ENCODE data around the gene NBEA. TPM values are rescaled to one million over a fixed set of nuclear protein-coding genes. Genes with fewer than 3 reads are reported as not detected.

The NBEA gene
- total RNA-seq, 2 donors from 2014 or later = 2.6 to 3.8 TPM

GRCh38 chr13:35136585-35136984, 194.5 kb downstream of the NBEA start:
- Mint-ChIP-seq H3K4me1 (peaks cover 10% of the 10 kb centered on the region), H3K27ac (no peak overlapping the region), H3K4me3 (no peak overlapping the region), H3K36me3 (ENCODE audit: low read depth) (no peaks in the 10 kb centered on the region), H3K27me3 (no peaks in the 10 kb centered on the region)
- DNase-seq (no peak), ATAC-seq (no peak)
- H3K9me3 ChIP-seq (ENCODE audit: control insufficient read depth, low read length, poor library complexity, severe bottlenecking) = no peaks in the 10 kb centered on the region

GRCh38 chr13:35139591-35139990, 197.5 kb downstream of the NBEA start:
- ATAC-seq (peak; percentile 20), DNase-seq (no peak)
- Mint-ChIP-seq H3K36me3 (ENCODE audit: low read depth) (no peaks in the 10 kb centered on the region), H3K4me1 (peaks cover 10% of the 10 kb centered on the region), H3K27ac (no peak overlapping the region), H3K4me3 (no peak overlapping the region), H3K27me3 (no peaks in the 10 kb centered on the region)
- H3K9me3 ChIP-seq (ENCODE audit: control insufficient read depth, low read length, poor library complexity, severe bottlenecking) = no peaks in the 10 kb centered on the region

- H3K9me3 ChIP-seq (ENCODE audit: control insufficient read depth, low read length, poor library complexity, severe bottlenecking) = no peaks in the 10 kb centered on the region
- no peak for ATAC-seq
- Mint-ChIP-seq H3K36me3 (ENCODE audit: low read depth) (no peaks in the 10 kb centered on the region), H3K27ac (no peak overlapping the region), H3K27me3 (no peaks in the 10 kb centered on the region), H3K4me1 (peaks cover 10% of the 10 kb centered on the region), H3K4me3 (no peak overlapping the region)
- DNase-seq = no peak
These were observed 198.3 kb downstream of the NBEA start for GRCh38 chr13:35140321-35140720.

- H3K9me3 ChIP-seq (ENCODE audit: control insufficient read depth, low read length, poor library complexity, severe bottlenecking) = no peaks in the 10 kb centered on the region
- Mint-ChIP-seq H3K4me3 (no peak overlapping the region), H3K36me3 (ENCODE audit: low read depth) (no peaks in the 10 kb centered on the region), H3K4me1 (peaks cover 10% of the 10 kb centered on the region), H3K27me3 (no peaks in the 10 kb centered on the region), H3K27ac (no peak overlapping the region)
- ATAC-seq = no peak
- no peak for DNase-seq
These were observed 198.8 kb downstream of the NBEA start for GRCh38 chr13:35140831-35141230.

GRCh38 chr13:35143123-35143522, 201.1 kb downstream of the NBEA start:
- no peak overlapping the region for H3K4me3 Mint-ChIP-seq
- no peaks in the 10 kb centered on the region for H3K36me3 Mint-ChIP-seq (ENCODE audit: low read depth)
- H3K9me3 ChIP-seq (ENCODE audit: control insufficient read depth, low read length, poor library complexity, severe bottlenecking) = no peaks in the 10 kb centered on the region
- no peak for ATAC-seq
- H3K27me3 Mint-ChIP-seq = no peaks in the 10 kb centered on the region
- H3K4me1 Mint-ChIP-seq = peaks cover 6% of the 10 kb centered on the region
- no peak overlapping the region for H3K27ac Mint-ChIP-seq
- DNase-seq = no peak

- no peak overlapping the region for H3K4me3 Mint-ChIP-seq
- no peak overlapping the region for H3K27ac Mint-ChIP-seq
- H3K4me1 Mint-ChIP-seq = peaks cover 6% of the 10 kb centered on the region
- no peaks in the 10 kb centered on the region for H3K27me3 Mint-ChIP-seq
- DNase-seq (no peak), ATAC-seq (no peak)
- no peaks in the 10 kb centered on the region for H3K36me3 Mint-ChIP-seq (ENCODE audit: low read depth)
- no peaks in the 10 kb centered on the region for H3K9me3 ChIP-seq (ENCODE audit: control insufficient read depth, low read length, poor library complexity, severe bottlenecking)
These were observed 202.3 kb downstream of the NBEA start for GRCh38 chr13:35144166-35144890.

GRCh38 chr13:35146686-35147085, 204.6 kb downstream of the NBEA start:
- Mint-ChIP-seq H3K27me3 (no peaks in the 10 kb centered on the region), H3K27ac (no peak overlapping the region), H3K4me1 (no peaks in the 10 kb centered on the region), H3K36me3 (ENCODE audit: low read depth) (no peaks in the 10 kb centered on the region), H3K4me3 (no peak overlapping the region)
- ATAC-seq (no peak), DNase-seq (no peak)
- H3K9me3 ChIP-seq (ENCODE audit: control insufficient read depth, low read length, poor library complexity, severe bottlenecking) = no peaks in the 10 kb centered on the region

- H3K9me3 ChIP-seq (ENCODE audit: control insufficient read depth, low read length, poor library complexity, severe bottlenecking) = no peaks in the 10 kb centered on the region
- H3K27ac Mint-ChIP-seq = no peak overlapping the region
- no peak for DNase-seq
- no peak overlapping the region for H3K4me3 Mint-ChIP-seq
- no peaks in the 10 kb centered on the region for H3K36me3 Mint-ChIP-seq (ENCODE audit: low read depth)
- H3K4me1 Mint-ChIP-seq = peaks cover 6% of the 10 kb centered on the region
- ATAC-seq = peak; percentile 50
- no peaks in the 10 kb centered on the region for H3K27me3 Mint-ChIP-seq
These were observed 215.2 kb downstream of the NBEA start for GRCh38 chr13:35157143-35157755.

GRCh38 chr13:35159041-35159440, 217.0 kb downstream of the NBEA start:
- H3K4me3 Mint-ChIP-seq = no peak overlapping the region
- H3K36me3 Mint-ChIP-seq (ENCODE audit: low read depth) = no peaks in the 10 kb centered on the region
- ATAC-seq = no peak
- DNase-seq = no peak
- H3K9me3 ChIP-seq (ENCODE audit: control insufficient read depth, low read length, poor library complexity, severe bottlenecking) = no peaks in the 10 kb centered on the region
- H3K27me3 Mint-ChIP-seq = no peaks in the 10 kb centered on the region
- H3K27ac Mint-ChIP-seq = no peak overlapping the region
- H3K4me1 Mint-ChIP-seq = peaks cover 7% of the 10 kb centered on the region

GRCh38 chr13:35160896-35161295, 218.8 kb downstream of the NBEA start:
- Mint-ChIP-seq H3K4me1 (peaks cover 7% of the 10 kb centered on the region), H3K4me3 (no peak overlapping the region), H3K27ac (no peak overlapping the region), H3K36me3 (ENCODE audit: low read depth) (no peaks in the 10 kb centered on the region), H3K27me3 (no peaks in the 10 kb centered on the region)
- ATAC-seq (no peak), DNase-seq (no peak)
- no peaks in the 10 kb centered on the region for H3K9me3 ChIP-seq (ENCODE audit: control insufficient read depth, low read length, poor library complexity, severe bottlenecking)

GRCh38 chr13:35162420-35162819, 220.3 kb downstream of the NBEA start:
- H3K36me3 Mint-ChIP-seq (ENCODE audit: low read depth) = no peaks in the 10 kb centered on the region
- H3K4me1 Mint-ChIP-seq = peaks cover 9% of the 10 kb centered on the region
- no peaks in the 10 kb centered on the region for H3K27me3 Mint-ChIP-seq
- H3K4me3 Mint-ChIP-seq = peak overlapping the region; percentile 52
- H3K9me3 ChIP-seq (ENCODE audit: control insufficient read depth, low read length, poor library complexity, severe bottlenecking) = no peaks in the 10 kb centered on the region
- ATAC-seq = no peak
- peak overlapping the region; percentile 87 for H3K27ac Mint-ChIP-seq
- DNase-seq = no peak

GRCh38 chr13:35163674-35164073, 221.6 kb downstream of the NBEA start:
- no peaks in the 10 kb centered on the region for H3K9me3 ChIP-seq (ENCODE audit: control insufficient read depth, low read length, poor library complexity, severe bottlenecking)
- ATAC-seq (no peak), DNase-seq (no peak)
- Mint-ChIP-seq H3K27me3 (no peaks in the 10 kb centered on the region), H3K4me1 (peaks cover 9% of the 10 kb centered on the region), H3K27ac (no peak overlapping the region), H3K4me3 (no peak overlapping the region), H3K36me3 (ENCODE audit: low read depth) (no peaks in the 10 kb centered on the region)

- Mint-ChIP-seq H3K27me3 (no peaks in the 10 kb centered on the region), H3K4me1 (peaks cover 5% of the 10 kb centered on the region), H3K36me3 (ENCODE audit: low read depth) (no peaks in the 10 kb centered on the region), H3K27ac (no peak overlapping the region), H3K4me3 (no peak overlapping the region)
- ATAC-seq (peak; percentile 58), DNase-seq (no peak)
- no peaks in the 10 kb centered on the region for H3K9me3 ChIP-seq (ENCODE audit: control insufficient read depth, low read length, poor library complexity, severe bottlenecking)
These were observed 222.4 kb downstream of the NBEA start for GRCh38 chr13:35164324-35164932.

- no peaks in the 10 kb centered on the region for H3K9me3 ChIP-seq (ENCODE audit: control insufficient read depth, low read length, poor library complexity, severe bottlenecking)
- H3K27ac Mint-ChIP-seq = no peak overlapping the region
- peaks cover 5% of the 10 kb centered on the region for H3K4me1 Mint-ChIP-seq
- no peaks in the 10 kb centered on the region for H3K36me3 Mint-ChIP-seq (ENCODE audit: low read depth)
- ATAC-seq = no peak
- no peak for DNase-seq
- H3K4me3 Mint-ChIP-seq = no peak overlapping the region
- no peaks in the 10 kb centered on the region for H3K27me3 Mint-ChIP-seq
These were observed 223.1 kb downstream of the NBEA start for GRCh38 chr13:35165205-35165604.

Data from T-helper 17 cell (primary cell).